HepG2 (cell line): ENCODE measurements around the gene EIF5A2. TPM values are rescaled to one million over a fixed set of nuclear protein-coding genes. Genes with fewer than 3 reads are reported as not detected.

Experiments
- ATRX ChIP-seq: sonication (generic); formaldehyde crosslinking; IDR thresholded peaks from 2 replicates; pipeline ENCODE4 v1.4.0; 2020; ENCODE audit warnings: missing genetic modification reagents, borderline replicate concordance
- NFYB ChIP-seq: sonication (generic); formaldehyde crosslinking; IDR thresholded peaks from 2 replicates; pipeline ENCODE4 v1.4.0; 2020; ENCODE audit warnings: missing genetic modification reagents
- NR2F1 ChIP-seq, 2 experiments: fragments of 450-650 bp in 1 of 2; formaldehyde crosslinking in 1 of 2; IDR thresholded peaks; 2 replicates each; pipeline versions ENCODE4 v1.5.0 to v1.6.1; 2016 to 2020; ENCODE audit warnings: mild to moderate bottlenecking in 1 of 2, missing compliant biosample characterization in 1 of 2, missing genetic modification reagents in 1 of 2, moderate library complexity in 1 of 2
- PHF8 ChIP-seq: sonication (generic); formaldehyde crosslinking; IDR thresholded peaks from 2 replicates; pipeline ENCODE4 v1.5.0; 2020; ENCODE audit warnings: missing genetic modification reagents
- PRMT3 ChIP-seq: sonication (generic); formaldehyde crosslinking; IDR thresholded peaks from 2 replicates; pipeline ENCODE4 v1.8.1; 2022; ENCODE audit warnings: low read depth, mild to moderate bottlenecking, moderate library complexity, missing genetic modification reagents, borderline replicate concordance
- SKI ChIP-seq: fragments of 450-650 bp; IDR thresholded peaks from one replicate; pipeline ENCODE4 v1.6.1; 2018; ENCODE audit warnings: mild to moderate bottlenecking; ENCODE audit not compliant: partially characterized antibody
- SSRP1 ChIP-seq: IDR thresholded peaks from 2 replicates; pipeline ENCODE4 v1.6.1; 2016; ENCODE audit warnings: control low read depth
- TBL1XR1 ChIP-seq: fragments of 150-350 bp; IDR thresholded peaks from 2 replicates; pipeline ENCODE4 v1.6.1; 2014; ENCODE audit warnings: borderline replicate concordance, low read length; ENCODE audit not compliant: partially characterized antibody
- YEATS4 ChIP-seq: sonication (generic); formaldehyde crosslinking; IDR thresholded peaks from 2 replicates; pipeline ENCODE4 v1.4.0; 2020; ENCODE audit warnings: missing genetic modification reagents, borderline replicate concordance
- ZBTB7B ChIP-seq: sonication (generic); formaldehyde crosslinking; IDR thresholded peaks from 2 replicates; pipeline ENCODE4 v1.4.0; 2020; ENCODE audit warnings: missing genetic modification reagents
- ZNF230 ChIP-seq: sonication (generic); formaldehyde crosslinking; IDR thresholded peaks from 2 replicates; pipeline ENCODE4 v1.4.0; 2020; ENCODE audit warnings: mild to moderate bottlenecking, missing genetic modification reagents
- ZNF317 ChIP-seq: sonication (generic); formaldehyde crosslinking; IDR thresholded peaks from 2 replicates; pipeline ENCODE4 v1.5.0; 2020; ENCODE audit warnings: mild to moderate bottlenecking, missing genetic modification reagents
- ZNF343 ChIP-seq: sonication (generic); formaldehyde crosslinking; IDR thresholded peaks from 2 replicates; pipeline ENCODE4 v1.4.0; 2020; ENCODE audit warnings: mild to moderate bottlenecking, missing genetic modification reagents
- ZNF670 ChIP-seq: sonication (generic); formaldehyde crosslinking; IDR thresholded peaks from 2 replicates; pipeline ENCODE4 v1.8.0; 2022; ENCODE audit warnings: mild to moderate bottlenecking, missing genetic modification reagents, borderline replicate concordance
- ZNF740 ChIP-seq: sonication (generic); formaldehyde crosslinking; IDR thresholded peaks from 2 replicates; pipeline ENCODE4 v1.4.0; 2020; ENCODE audit warnings: missing genetic modification reagents
- ZNF768 ChIP-seq: sonication (generic); formaldehyde crosslinking; IDR thresholded peaks from 2 replicates; pipeline ENCODE4 v1.4.0; 2020; ENCODE audit warnings: missing genetic modification reagents
- polyA plus RNA-seq, 8 experiments: library from polyadenylated mRNA; depleted of rRNA in 3 of 8; stranded (reverse) in 7 of 8; unstranded in 1 of 8; fragments of >200 nt; fragmentation: Illumina TruSeq in 4 of 8; extraction: Trizol in 4 of 8; gene quantifications; 2 replicates each; pipeline versions ENCODE4 v1.2.1 to v1.2.3, GENCODE V29; 2011 to 2016; ENCODE audit warnings: low read depth in 4 of 8, missing spikeins in 1 of 8, mixed read lengths in 1 of 8; ENCODE audit not compliant: insufficient read depth in 1 of 8
- total RNA-seq, 5 experiments: library from RNA; depleted of rRNA; stranded (reverse); fragments of >200 nt; fragmentation: Illumina TruSeq; extraction: Trizol; gene quantifications; 2 replicates each; pipeline ENCODE4 v1.2.3, GENCODE V29; 2016; ENCODE audit warnings: low read depth in 1 of 5
- TF ChIP-seq, protein P1 (sequence below): sonication (generic); formaldehyde crosslinking; IDR thresholded peaks from one replicate; pipeline ENCODE4 v1.5.1; 2020; ENCODE audit warnings: mild to moderate bottlenecking, missing genetic modification reagents; ENCODE audit errors: not compliant biosample characterization
- TF ChIP-seq, protein P2 (sequence below): sonication (generic); formaldehyde crosslinking; IDR thresholded peaks from 2 replicates; pipeline ENCODE4 v1.9.0; 2022; ENCODE audit warnings: missing genetic modification reagents, mild to moderate bottlenecking, borderline replicate concordance

The EIF5A2 gene
- total and polyA plus RNA-seq, 2 of the 13 experiments (the other 11 are each of a cell fraction or from before 2014, with no cell fraction given), result 3.5 to 9.4 TPM

DNA sequence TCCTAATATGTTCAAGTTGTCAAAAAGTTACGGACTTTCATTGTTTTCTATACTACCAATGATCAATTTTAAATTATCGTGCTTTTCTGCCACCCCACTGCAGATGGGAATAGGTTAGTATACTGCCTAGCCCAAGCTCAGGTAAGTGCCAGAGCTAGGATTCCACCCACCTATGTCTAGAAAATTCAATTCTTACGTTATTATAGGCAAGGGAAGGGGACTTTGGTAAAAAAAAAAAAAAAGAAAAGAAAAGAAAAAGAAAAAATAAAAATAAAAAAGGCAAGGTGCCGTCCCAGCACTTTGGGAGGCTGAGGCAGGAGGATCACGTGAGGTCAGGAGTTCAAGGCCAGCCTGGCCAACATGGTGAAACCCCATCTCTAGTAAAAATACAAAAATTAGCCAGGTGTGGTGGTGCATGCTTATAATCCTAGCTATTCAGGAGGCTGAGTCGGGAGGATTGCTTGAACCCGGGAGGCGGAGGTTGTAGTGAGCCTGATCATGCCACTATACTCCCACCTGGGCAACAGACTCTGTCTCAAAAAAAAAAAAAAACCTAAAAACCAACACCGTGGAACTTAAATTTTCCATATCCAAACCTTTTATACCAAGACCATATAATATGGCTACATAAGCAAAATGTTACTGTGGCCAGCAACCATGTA lies 39.7 kb downstream of the EIF5A2 start (continued):
- TF ChIP-seq NR2F1 (CRISPR knock-in tag; IDR thresholded peaks at IDR 0.05) (peak; percentile 67 to 75), ZNF768 (CRISPR knock-in tag) (no peak), NFYB (CRISPR knock-in tag) (no peak), SKI (no peak), ZBTB7B (no peak), TBL1XR1 (no peak), SSRP1 (CRISPR knock-in tag) (no peak), PHF8 (no peak), ZNF343 (CRISPR knock-in tag) (no peak), ZNF230 (CRISPR knock-in tag) (no peak), PRMT3 (no peak), ZNF670 (CRISPR knock-in tag) (no peak), ZNF740 (CRISPR knock-in tag) (no peak), YEATS4 (CRISPR knock-in tag) (no peak), ATRX (CRISPR knock-in tag) (no peak), ZNF317 (no peak)
- TF ChIP-seq, protein P1, sequence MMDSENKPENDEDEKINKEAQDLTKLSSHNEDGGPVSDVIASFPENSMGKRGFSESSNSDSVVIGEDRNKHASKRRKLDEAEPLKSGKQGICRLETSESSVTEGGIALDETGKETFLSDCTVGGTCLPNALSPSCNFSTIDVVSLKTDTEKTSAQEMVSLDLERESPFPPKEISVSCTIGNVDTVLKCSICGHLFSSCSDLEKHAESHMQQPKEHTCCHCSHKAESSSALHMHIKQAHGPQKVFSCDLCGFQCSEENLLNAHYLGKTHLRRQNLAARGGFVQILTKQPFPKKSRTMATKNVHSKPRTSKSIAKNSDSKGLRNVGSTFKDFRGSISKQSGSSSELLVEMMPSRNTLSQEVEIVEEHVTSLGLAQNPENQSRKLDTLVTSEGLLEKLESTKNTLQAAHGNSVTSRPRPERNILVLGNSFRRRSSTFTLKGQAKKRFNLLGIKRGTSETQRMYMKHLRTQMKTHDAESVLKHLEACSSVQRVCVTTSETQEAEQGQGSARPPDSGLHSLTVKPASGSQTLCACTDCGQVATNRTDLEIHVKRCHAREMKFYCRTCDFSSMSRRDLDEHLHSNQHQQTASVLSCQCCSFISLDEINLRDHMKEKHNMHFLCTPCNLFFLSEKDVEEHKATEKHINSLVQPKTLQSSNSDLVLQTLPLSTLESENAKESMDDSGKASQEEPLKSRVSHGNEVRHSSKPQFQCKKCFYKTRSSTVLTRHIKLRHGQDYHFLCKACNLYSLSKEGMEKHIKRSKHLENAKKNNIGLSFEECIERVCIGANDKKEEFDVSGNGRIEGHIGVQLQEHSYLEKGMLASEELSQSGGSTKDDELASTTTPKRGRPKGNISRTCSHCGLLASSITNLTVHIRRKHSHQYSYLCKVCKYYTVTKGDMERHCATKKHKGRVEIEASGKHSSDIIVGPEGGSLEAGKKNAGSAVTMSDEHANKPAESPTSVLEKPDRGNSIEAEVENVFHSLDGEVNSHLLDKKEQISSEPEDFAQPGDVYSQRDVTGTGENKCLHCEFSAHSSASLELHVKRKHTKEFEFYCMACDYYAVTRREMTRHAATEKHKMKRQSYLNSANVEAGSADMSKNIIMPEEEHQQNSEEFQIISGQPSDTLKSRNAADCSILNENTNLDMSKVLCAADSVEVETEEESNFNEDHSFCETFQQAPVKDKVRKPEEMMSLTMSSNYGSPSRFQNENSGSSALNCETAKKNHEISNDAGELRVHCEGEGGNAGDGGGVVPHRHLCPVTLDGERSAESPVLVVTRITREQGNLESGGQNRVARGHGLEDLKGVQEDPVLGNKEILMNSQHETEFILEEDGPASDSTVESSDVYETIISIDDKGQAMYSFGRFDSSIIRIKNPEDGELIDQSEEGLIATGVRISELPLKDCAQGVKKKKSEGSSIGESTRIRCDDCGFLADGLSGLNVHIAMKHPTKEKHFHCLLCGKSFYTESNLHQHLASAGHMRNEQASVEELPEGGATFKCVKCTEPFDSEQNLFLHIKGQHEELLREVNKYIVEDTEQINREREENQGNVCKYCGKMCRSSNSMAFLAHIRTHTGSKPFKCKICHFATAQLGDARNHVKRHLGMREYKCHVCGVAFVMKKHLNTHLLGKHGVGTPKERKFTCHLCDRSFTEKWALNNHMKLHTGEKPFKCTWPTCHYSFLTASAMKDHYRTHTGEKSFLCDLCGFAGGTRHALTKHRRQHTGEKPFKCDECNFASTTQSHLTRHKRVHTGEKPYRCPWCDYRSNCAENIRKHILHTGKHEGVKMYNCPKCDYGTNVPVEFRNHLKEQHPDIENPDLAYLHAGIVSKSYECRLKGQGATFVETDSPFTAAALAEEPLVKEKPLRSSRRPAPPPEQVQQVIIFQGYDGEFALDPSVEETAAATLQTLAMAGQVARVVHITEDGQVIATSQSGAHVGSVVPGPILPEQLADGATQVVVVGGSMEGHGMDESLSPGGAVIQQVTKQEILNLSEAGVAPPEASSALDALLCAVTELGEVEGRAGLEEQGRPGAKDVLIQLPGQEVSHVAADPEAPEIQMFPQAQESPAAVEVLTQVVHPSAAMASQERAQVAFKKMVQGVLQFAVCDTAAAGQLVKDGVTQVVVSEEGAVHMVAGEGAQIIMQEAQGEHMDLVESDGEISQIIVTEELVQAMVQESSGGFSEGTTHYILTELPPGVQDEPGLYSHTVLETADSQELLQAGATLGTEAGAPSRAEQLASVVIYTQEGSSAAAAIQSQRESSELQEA (CRISPR knock-in tag), result no peak
- TF ChIP-seq, protein P2, sequence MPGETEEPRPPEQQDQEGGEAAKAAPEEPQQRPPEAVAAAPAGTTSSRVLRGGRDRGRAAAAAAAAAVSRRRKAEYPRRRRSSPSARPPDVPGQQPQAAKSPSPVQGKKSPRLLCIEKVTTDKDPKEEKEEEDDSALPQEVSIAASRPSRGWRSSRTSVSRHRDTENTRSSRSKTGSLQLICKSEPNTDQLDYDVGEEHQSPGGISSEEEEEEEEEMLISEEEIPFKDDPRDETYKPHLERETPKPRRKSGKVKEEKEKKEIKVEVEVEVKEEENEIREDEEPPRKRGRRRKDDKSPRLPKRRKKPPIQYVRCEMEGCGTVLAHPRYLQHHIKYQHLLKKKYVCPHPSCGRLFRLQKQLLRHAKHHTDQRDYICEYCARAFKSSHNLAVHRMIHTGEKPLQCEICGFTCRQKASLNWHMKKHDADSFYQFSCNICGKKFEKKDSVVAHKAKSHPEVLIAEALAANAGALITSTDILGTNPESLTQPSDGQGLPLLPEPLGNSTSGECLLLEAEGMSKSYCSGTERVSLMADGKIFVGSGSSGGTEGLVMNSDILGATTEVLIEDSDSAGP (CRISPR knock-in tag), result no peak
